ENCODE results near the gene TSC22D1. TPM values are rescaled to one million over a fixed set of nuclear protein-coding genes. Genes with fewer than 3 reads are reported as not detected.

The TSC22D1 gene
- polyA plus RNA-seq, 1 donor from 2014 or later = 355 TPM

DNA sequence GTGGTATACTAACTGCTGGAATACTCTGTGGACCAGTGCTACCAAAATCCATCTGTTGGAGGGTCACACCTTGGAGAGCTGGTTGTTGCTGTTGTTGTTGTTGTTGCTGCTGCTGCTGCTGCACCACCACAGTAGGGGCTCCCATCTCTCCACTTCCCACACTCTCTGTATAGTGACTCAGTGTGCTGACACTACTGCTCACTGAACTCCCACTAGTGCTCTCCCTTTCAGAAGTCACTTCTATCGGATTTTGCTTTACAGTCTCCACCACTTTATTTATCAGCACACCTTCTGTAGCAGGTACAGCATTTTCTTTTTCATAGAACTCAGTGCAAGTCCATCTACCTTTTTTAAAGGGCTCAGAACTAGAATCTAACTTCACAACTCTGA is 1.7 kb downstream of the TSC22D1 start:
- H3K27me3 ChIP-seq (ENCODE audit: insufficient read depth, low read depth, low read length) = no peaks in the 10 kb centered on the region
- peak overlapping the region; percentile 99 for H3K9ac ChIP-seq (ENCODE audit: low read length)
- H3K9me2 ChIP-seq (ENCODE audit: insufficient read depth, low read length) = no peaks in the 10 kb centered on the region
- peaks cover 12% of the 10 kb centered on the region for H3F3A ChIP-seq (ENCODE audit: insufficient read depth, low read length, poor library complexity, severe bottlenecking)
- H3K79me2 ChIP-seq (replicated peaks; ENCODE audit: insufficient read depth, low read length) = peaks cover 67% of the 10 kb centered on the region
- H3K4me3 ChIP-seq (ENCODE audit: low read length) = peak overlapping the region; percentile 92
- peaks cover 38% of the 10 kb centered on the region for H4K20me1 ChIP-seq (ENCODE audit: insufficient read depth)
- peak overlapping the region; percentile 17 for H3K27ac ChIP-seq (ENCODE audit: low read length)
- TF ChIP-seq, protein P1, sequence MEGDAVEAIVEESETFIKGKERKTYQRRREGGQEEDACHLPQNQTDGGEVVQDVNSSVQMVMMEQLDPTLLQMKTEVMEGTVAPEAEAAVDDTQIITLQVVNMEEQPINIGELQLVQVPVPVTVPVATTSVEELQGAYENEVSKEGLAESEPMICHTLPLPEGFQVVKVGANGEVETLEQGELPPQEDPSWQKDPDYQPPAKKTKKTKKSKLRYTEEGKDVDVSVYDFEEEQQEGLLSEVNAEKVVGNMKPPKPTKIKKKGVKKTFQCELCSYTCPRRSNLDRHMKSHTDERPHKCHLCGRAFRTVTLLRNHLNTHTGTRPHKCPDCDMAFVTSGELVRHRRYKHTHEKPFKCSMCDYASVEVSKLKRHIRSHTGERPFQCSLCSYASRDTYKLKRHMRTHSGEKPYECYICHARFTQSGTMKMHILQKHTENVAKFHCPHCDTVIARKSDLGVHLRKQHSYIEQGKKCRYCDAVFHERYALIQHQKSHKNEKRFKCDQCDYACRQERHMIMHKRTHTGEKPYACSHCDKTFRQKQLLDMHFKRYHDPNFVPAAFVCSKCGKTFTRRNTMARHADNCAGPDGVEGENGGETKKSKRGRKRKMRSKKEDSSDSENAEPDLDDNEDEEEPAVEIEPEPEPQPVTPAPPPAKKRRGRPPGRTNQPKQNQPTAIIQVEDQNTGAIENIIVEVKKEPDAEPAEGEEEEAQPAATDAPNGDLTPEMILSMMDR (IDR thresholded peaks at IDR 0.05; ENCODE audit: poor library complexity, severe bottlenecking) = peak; percentile 36
- TF ChIP-seq, protein P2, sequence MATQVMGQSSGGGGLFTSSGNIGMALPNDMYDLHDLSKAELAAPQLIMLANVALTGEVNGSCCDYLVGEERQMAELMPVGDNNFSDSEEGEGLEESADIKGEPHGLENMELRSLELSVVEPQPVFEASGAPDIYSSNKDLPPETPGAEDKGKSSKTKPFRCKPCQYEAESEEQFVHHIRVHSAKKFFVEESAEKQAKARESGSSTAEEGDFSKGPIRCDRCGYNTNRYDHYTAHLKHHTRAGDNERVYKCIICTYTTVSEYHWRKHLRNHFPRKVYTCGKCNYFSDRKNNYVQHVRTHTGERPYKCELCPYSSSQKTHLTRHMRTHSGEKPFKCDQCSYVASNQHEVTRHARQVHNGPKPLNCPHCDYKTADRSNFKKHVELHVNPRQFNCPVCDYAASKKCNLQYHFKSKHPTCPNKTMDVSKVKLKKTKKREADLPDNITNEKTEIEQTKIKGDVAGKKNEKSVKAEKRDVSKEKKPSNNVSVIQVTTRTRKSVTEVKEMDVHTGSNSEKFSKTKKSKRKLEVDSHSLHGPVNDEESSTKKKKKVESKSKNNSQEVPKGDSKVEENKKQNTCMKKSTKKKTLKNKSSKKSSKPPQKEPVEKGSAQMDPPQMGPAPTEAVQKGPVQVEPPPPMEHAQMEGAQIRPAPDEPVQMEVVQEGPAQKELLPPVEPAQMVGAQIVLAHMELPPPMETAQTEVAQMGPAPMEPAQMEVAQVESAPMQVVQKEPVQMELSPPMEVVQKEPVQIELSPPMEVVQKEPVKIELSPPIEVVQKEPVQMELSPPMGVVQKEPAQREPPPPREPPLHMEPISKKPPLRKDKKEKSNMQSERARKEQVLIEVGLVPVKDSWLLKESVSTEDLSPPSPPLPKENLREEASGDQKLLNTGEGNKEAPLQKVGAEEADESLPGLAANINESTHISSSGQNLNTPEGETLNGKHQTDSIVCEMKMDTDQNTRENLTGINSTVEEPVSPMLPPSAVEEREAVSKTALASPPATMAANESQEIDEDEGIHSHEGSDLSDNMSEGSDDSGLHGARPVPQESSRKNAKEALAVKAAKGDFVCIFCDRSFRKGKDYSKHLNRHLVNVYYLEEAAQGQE (IDR thresholded peaks at IDR 0.05; ENCODE audit: borderline replicate concordance) = no peak
- H3K9me3 ChIP-seq (ENCODE audit: low read length) = no peaks in the 10 kb centered on the region
- H2AFZ ChIP-seq (ENCODE audit: low read depth, low read length) = no peak overlapping the region
- H3K36me3 ChIP-seq (ENCODE audit: insufficient read depth, low read length) = peaks cover 7% of the 10 kb centered on the region
- H3K4me2 ChIP-seq (ENCODE audit: low read length) = peak overlapping the region; percentile 99

DNA sequence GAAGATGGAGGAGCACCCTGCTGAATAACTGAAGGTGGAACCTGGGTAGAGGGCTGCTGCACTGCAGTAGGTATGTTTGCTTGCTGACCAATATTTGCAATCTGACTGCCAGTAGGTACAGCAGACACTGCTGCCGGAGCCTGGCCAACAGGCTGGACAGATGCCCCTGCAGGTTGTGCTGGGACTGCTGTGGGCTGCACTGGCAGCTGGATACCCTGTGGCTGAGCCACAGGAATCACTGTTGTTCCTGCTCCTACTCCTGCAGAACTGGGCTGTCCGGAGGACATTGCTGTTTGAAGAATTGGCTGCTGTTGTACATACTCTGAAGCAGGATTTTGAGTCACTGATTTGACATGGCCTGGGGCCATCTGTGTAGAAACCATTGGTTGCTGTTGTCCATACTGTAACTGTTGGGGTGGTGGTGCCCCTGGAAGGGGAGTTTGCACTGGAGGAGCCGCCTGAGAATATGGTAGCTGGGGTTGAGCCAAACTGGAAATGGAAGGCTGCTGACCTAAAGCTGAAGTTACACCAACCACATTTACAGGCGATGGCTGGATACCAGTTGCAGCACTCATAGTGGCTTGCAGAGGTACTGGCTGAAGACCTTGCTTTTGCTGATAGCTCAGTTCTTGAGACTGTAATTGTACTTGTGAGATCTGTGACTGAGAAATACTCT is 2.2 kb downstream of the TSC22D1 start:
- no peak for TF ChIP-seq EP300 (conservative IDR thresholded peaks at IDR 0.05; ENCODE audit: poor library complexity, severe bottlenecking)
- no peak for TF ChIP-seq POLR2AphosphoS5 (IDR thresholded peaks at IDR 0.05)
- peak; percentile 41 for TF ChIP-seq SMC3 (conservative IDR thresholded peaks at IDR 0.05; ENCODE audit: poor library complexity)
- TF ChIP-seq, protein P1 (IDR thresholded peaks at IDR 0.05; ENCODE audit: poor library complexity, severe bottlenecking) = peak; percentile 61
- Histone ChIP-seq H3K4me2 (ENCODE audit: low read length) (peak overlapping the region; percentile 99), H3K4me3 (ENCODE audit: low read length) (peak overlapping the region; percentile 92), H3K79me2 (replicated peaks; ENCODE audit: insufficient read depth, low read length) (peaks cover 73% of the 10 kb centered on the region), H3K27ac (ENCODE audit: low read length) (peak overlapping the region; percentile 17), H4K20me1 (ENCODE audit: insufficient read depth) (peaks cover 38% of the 10 kb centered on the region), H2AFZ (ENCODE audit: low read depth, low read length) (no peak overlapping the region), H3K9me2 (ENCODE audit: insufficient read depth, low read length) (no peaks in the 10 kb centered on the region), H3K9ac (ENCODE audit: low read length) (peak overlapping the region; percentile 99), H3F3A (ENCODE audit: insufficient read depth, low read length, poor library complexity, severe bottlenecking) (peaks cover 12% of the 10 kb centered on the region), H3K27me3 (ENCODE audit: insufficient read depth, low read depth, low read length) (no peaks in the 10 kb centered on the region), H3K36me3 (ENCODE audit: insufficient read depth, low read length) (peaks cover 7% of the 10 kb centered on the region), H3K9me3 (ENCODE audit: low read length) (no peaks in the 10 kb centered on the region)

Measured in neural cell (in vitro differentiated cells).